PC-9 (cell line): ENCODE results near the gene TIGAR.

ENCODE experiments used
- EZH2 ChIP-seq: fragments of 200-600 bp; sonication (generic); IDR thresholded peaks from 2 replicates; pipeline ENCODE4 v1.8.0; 2017; ENCODE audit warnings: antibody characterized with exemption, low read depth
- TF ChIP-seq, protein P1 (sequence below): fragments of 200-600 bp; sonication (generic); conservative IDR thresholded peaks from 2 replicates; pipeline ENCODE4 v1.6.1; 2017; ENCODE audit warnings: mixed run types, antibody characterized with exemption, mild to moderate bottlenecking, moderate library complexity

DNA sequence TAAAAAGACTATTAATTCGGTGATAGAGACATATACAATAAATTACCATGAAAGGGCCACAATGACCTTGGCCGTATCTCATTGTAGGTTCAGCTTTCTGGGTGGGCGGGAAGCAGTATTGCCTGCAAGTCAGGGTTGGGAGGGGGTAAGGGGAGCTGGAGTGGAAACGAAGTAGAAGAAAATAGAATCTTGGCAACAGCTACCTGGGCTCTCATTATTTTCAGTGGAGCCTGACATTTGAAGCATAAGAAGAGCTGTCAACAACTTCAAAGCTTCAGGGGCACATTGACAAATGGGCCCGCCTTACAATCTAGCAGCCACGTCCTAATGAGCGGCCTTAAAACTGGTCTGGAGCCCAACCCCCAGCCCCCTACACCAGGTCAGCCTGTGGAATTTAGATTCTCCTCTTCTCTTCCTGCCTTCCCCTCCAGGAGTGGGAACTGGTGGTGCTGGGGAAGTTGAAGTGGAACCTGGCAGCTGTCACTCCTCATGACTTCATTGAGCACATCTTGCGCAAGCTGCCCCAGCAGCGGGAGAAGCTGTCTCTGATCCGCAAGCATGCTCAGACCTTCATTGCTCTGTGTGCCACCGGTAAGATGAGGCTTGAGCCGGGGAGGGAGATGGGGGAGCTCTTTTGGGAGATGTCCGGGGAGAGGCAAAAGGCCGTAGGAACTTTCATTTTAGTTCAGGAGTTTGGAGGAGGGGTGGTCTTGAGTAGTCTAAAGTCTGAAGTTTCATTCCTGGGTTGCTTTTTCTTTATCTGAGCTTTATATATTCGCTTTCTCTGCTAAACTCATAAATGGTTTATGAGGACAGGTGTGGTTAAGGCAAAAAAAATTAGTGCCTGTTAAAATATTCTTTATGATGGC is 42.5 kb upstream of the TIGAR start:
- TF ChIP-seq, protein P1, sequence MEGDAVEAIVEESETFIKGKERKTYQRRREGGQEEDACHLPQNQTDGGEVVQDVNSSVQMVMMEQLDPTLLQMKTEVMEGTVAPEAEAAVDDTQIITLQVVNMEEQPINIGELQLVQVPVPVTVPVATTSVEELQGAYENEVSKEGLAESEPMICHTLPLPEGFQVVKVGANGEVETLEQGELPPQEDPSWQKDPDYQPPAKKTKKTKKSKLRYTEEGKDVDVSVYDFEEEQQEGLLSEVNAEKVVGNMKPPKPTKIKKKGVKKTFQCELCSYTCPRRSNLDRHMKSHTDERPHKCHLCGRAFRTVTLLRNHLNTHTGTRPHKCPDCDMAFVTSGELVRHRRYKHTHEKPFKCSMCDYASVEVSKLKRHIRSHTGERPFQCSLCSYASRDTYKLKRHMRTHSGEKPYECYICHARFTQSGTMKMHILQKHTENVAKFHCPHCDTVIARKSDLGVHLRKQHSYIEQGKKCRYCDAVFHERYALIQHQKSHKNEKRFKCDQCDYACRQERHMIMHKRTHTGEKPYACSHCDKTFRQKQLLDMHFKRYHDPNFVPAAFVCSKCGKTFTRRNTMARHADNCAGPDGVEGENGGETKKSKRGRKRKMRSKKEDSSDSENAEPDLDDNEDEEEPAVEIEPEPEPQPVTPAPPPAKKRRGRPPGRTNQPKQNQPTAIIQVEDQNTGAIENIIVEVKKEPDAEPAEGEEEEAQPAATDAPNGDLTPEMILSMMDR, result no peak
- TF ChIP-seq EZH2, result no peak
